OCI-LY3 (cell line): ENCODE data around the gene SLC17A6.

Experiments
- CTCF ChIP-seq: fragments of 200-600, 300-600 bp; sonication (generic); IDR thresholded peaks from 2 replicates; pipeline ENCODE4 v1.5.1; 2014; ENCODE audit warnings: antibody characterized with exemption, low read length, low read depth
- EZH2phosphoT487 ChIP-seq: fragments of 200-600 bp; shearing (Covaris generic); IDR thresholded peaks from 2 replicates; pipeline ENCODE4 v1.6.1; 2018; ENCODE audit warnings: antibody characterized with exemption, mixed run types, low read depth

GRCh38 chr11:22407267-22407666, 69.1 kb downstream of the SLC17A6 start:
- TF ChIP-seq CTCF (no peak), EZH2phosphoT487 (no peak)
